Upper lobe of right lung (tissue), 1 donor: ENCODE results near the gene CD300H. TPM values are rescaled to one million over a fixed set of nuclear protein-coding genes. Genes with fewer than 3 reads are reported as not detected.
"Not testable (repeated sequence)": the region's sequence is repeated elsewhere in the genome, so short reads cannot be mapped to it uniquely, and the experiment has no call there.

Source experiments
- ATAC-seq: fragments of 200-7000 bp; cut with Tn5 transposase; one replicate; pipeline ENCODE4 v1.9.1; 2020; ENCODE audit warnings: mild to moderate bottlenecking, moderate library complexity
- DNase-seq: peaks from one replicate; pipeline ENCODE4 v3.0.0-alpha.2; 2020
- H3K27ac ChIP-seq: fragments of 200-600 bp; one replicate; pipeline ENCODE4 v1.8.0; 2022
- H3K27me3 ChIP-seq: fragments of 200-600 bp; one replicate; pipeline ENCODE4 v1.8.0; 2022; ENCODE audit warnings: mild to moderate bottlenecking
- H3K36me3 ChIP-seq: fragments of 200-600 bp; one replicate; pipeline ENCODE4 v1.8.0; 2022
- H3K4me1 ChIP-seq: fragments of 200-600 bp; one replicate; pipeline ENCODE4 v1.8.0; 2022
- H3K4me3 ChIP-seq: fragments of 200-600 bp; one replicate; pipeline ENCODE4 v1.8.0; 2022; ENCODE audit warnings: mild to moderate bottlenecking
- H3K9me3 ChIP-seq: fragments of 200-600 bp; one replicate; pipeline ENCODE4 v1.8.0; 2022
- CTCF ChIP-seq: fragments of 200-600 bp; IDR thresholded peaks from one replicate; pipeline ENCODE4 v1.8.0; 2022; ENCODE audit warnings: antibody characterized with exemption
- intact Hi-C: fragments of 100-400 bp; cut with DNase I; formaldehyde crosslinking; loops from one replicate; pipeline ENCODE4 v1.11.0; 2022
- total RNA-seq: library from RNA; stranded (reverse); fragmentation: NEBNext Ultra II Directional; extraction: Animal tissue kit (Norgen Biotek cat#: 25700); gene quantifications from one replicate; pipeline ENCODE4 v1.2.1, GENCODE V29; 2021
- donor health status: DM: no; HTN: yes; CAD: no; lungs with severe emphysema.

The CD300H gene
- total RNA-seq, 1 donor from 2014 or later, result not detected

- Histone ChIP-seq H3K27ac (no peak overlapping the region), H3K4me3 (no peak overlapping the region), H3K27me3 (no peaks in the 10 kb centered on the region), H3K9me3 (no peaks in the 10 kb centered on the region), H3K4me1 (peaks cover 7% of the 10 kb centered on the region), H3K36me3 (no peaks in the 10 kb centered on the region)
- intact Hi-C loops, result no loop called here
- TF ChIP-seq CTCF, result no peak
- DNase-seq (no peak), ATAC-seq (no peak)
These were observed 4.0 kb downstream of the CD300H start for GRCh38 chr17:74563358-74563757.

GRCh38 chr17:74561586-74561985 is 5.7 kb downstream of the CD300H start:
- no peak overlapping the region for H3K27ac ChIP-seq
- H3K4me3 ChIP-seq, result no peak overlapping the region
- ATAC-seq (no peak), DNase-seq (no peak)
- intact Hi-C loops, result no loop called here
- no peaks in the 10 kb centered on the region for H3K36me3 ChIP-seq
- no peak for TF ChIP-seq CTCF
- no peaks in the 10 kb centered on the region for H3K4me1 ChIP-seq
- no peaks in the 10 kb centered on the region for H3K27me3 ChIP-seq
- H3K9me3 ChIP-seq, result no peaks in the 10 kb centered on the region

GRCh38 chr17:74558882-74559519 is 8.3 kb downstream of the CD300H start:
- H3K4me3 ChIP-seq, result no peak overlapping the region
- H3K4me1 ChIP-seq, result no peaks in the 10 kb centered on the region
- no peak overlapping the region for H3K27ac ChIP-seq
- intact Hi-C loops, result no loop called here
- H3K27me3 ChIP-seq, result no peaks in the 10 kb centered on the region
- no peaks in the 10 kb centered on the region for H3K36me3 ChIP-seq
- no peak for DNase-seq
- H3K9me3 ChIP-seq, result no peaks in the 10 kb centered on the region
- TF ChIP-seq CTCF, result no peak
- ATAC-seq, result no peak

GRCh38 chr17:74558402-74558801 is 8.9 kb downstream of the CD300H start:
- H3K27ac ChIP-seq, H3K36me3 ChIP-seq, ATAC-seq, intact Hi-C loops, H3K4me1 ChIP-seq, DNase-seq, H3K4me3 ChIP-seq, H3K9me3 ChIP-seq, H3K27me3 ChIP-seq: not testable (repeated sequence)

- Histone ChIP-seq H3K27me3 (no peaks in the 10 kb centered on the region), H3K4me1 (no peaks in the 10 kb centered on the region), H3K27ac (no peak overlapping the region), H3K9me3 (no peaks in the 10 kb centered on the region), H3K36me3 (no peaks in the 10 kb centered on the region), H3K4me3 (no peak overlapping the region)
- no peak for ATAC-seq
- TF ChIP-seq CTCF, result no peak
- no peak for DNase-seq
- intact Hi-C loops, result no loop called here
These were observed 11.8 kb downstream of the CD300H start for GRCh38 chr17:74555427-74555940.

GRCh38 chr17:74554909-74555308 is 12.4 kb downstream of the CD300H start:
- H3K4me3 ChIP-seq, result no peak overlapping the region
- ATAC-seq (no peak), DNase-seq (no peak)
- intact Hi-C loops, result no loop called here
- TF ChIP-seq CTCF, result no peak
- H3K4me1 ChIP-seq, result no peaks in the 10 kb centered on the region
- H3K27me3 ChIP-seq, result no peaks in the 10 kb centered on the region
- no peak overlapping the region for H3K27ac ChIP-seq
- no peaks in the 10 kb centered on the region for H3K36me3 ChIP-seq
- H3K9me3 ChIP-seq, result no peaks in the 10 kb centered on the region
